Choroid plexus epithelial cell (primary cell): ENCODE measurements around the gene FOXL1.

Experiments
- DNase-seq: peaks from one replicate; pipeline ENCODE4 v3.0.0-alpha.2; 2010; ENCODE audit warnings: low read depth
- H3K4me3 ChIP-seq: 2 replicates; pipeline ENCODE4 v1.5.1; 2011; ENCODE audit warnings: low read depth, mild to moderate bottlenecking, control low read depth, low read length, moderate library complexity
- CTCF ChIP-seq: conservative IDR thresholded peaks from 2 replicates; pipeline ENCODE4 v1.5.1; 2011; ENCODE audit warnings: low read depth, mild to moderate bottlenecking, control low read depth, inconsistent platforms, low read length, moderate library complexity

Gene FOXL1

GRCh38 chr16:86533076-86533475 lies 45.3 kb upstream of the FOXL1 start:
- DNase-seq, result no peak
- H3K4me3 ChIP-seq, result no peak overlapping the region
- no peak for TF ChIP-seq CTCF

- no peak for DNase-seq
- H3K4me3 ChIP-seq, result no peak overlapping the region
- no peak for TF ChIP-seq CTCF
Observed at GRCh38 chr16:86533767-86534351, 44.5 kb upstream of the FOXL1 start.

GRCh38 chr16:86534779-86535615 lies 43.4 kb upstream of the FOXL1 start:
- no peak overlapping the region for H3K4me3 ChIP-seq
- TF ChIP-seq CTCF, result no peak

GRCh38 chr16:86536621-86537020 lies 41.7 kb upstream of the FOXL1 start:
- DNase-seq, result no peak

More at GRCh38 chr16:86534779-86535615, 43.4 kb upstream of the FOXL1 start:
- DNase-seq, result no peak

GRCh38 chr16:86537486-86537885 lies 40.9 kb upstream of the FOXL1 start:
- TF ChIP-seq CTCF, result no peak
- no peak for DNase-seq
- H3K4me3 ChIP-seq, result no peak overlapping the region

More at GRCh38 chr16:86536621-86537020, 41.7 kb upstream of the FOXL1 start:
- no peak overlapping the region for H3K4me3 ChIP-seq
- no peak for TF ChIP-seq CTCF

- TF ChIP-seq CTCF, result no peak
Observed at GRCh38 chr16:86538196-86538780, 40.1 kb upstream of the FOXL1 start.

More at GRCh38 chr16:86538196-86538780, 40.1 kb upstream of the FOXL1 start:
- no peak overlapping the region for H3K4me3 ChIP-seq
- no peak for DNase-seq
